ENCODE results near the gene SEMA3G. TPM values are rescaled to one million over a fixed set of nuclear protein-coding genes. Genes with fewer than 3 reads are reported as not detected.
A peak's percentile ranks its signal among the peaks of the same experiment; 100 is the strongest.

SEMA3G gene
- total and polyA plus RNA-seq, 2 donors from 2014 or later = 25.7 to 28.2 TPM

DNA sequence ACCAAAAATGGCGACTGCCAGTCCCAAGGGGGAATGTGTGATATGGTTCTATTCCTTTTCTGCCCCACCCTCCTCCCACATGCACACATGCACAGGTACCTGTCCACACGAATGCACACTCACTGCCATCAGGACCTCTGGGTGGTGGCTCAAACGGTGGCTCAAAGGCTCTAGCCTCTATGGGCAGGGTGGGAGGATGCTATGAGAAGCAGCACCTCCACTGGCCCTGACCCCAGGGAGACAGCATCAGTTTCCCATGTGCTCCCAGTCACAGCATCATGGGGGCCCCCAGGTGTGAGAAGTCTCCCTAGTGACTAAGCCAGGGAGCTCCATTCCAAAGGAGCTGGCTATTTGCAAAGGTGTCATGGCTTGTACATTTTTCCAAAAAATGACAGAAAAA lies 15.9 kb downstream of the SEMA3G start:
- Histone ChIP-seq H3K36me3 (ENCODE audit: control insufficient read depth in 2 of 3, insufficient read depth in 3 of 3, low read length in 3 of 3) (no peaks in the 10 kb centered on the region), H3K9me3 (ENCODE audit: control insufficient read depth in 2 of 3, insufficient read depth in 1 of 3, low read length in 3 of 3) (no peaks in the 10 kb centered on the region), H3K4me3 (ENCODE audit: low read length in 3 of 3) (peak overlapping the region in 1 of 3 donors; percentile 1), H3K9ac (ENCODE audit: low read length in 3 of 3) (no peak overlapping the region), H3K27me3 (ENCODE audit: control insufficient read depth, insufficient read depth, low read length) (no peaks in the 10 kb centered on the region), H3K4me1 (ENCODE audit: control insufficient read depth in 2 of 3, insufficient read depth in 2 of 3, low read depth in 1 of 3, low read length in 3 of 3) (peaks cover 0 to 15% (median 12%) of the 10 kb centered on the region in 3 donors), H3K27ac (ENCODE audit: low read depth in 2 of 2, low read length in 2 of 2) (peak overlapping the region in 1 of 2 donors; percentile 73)
- intact Hi-C loops (cut with DNase I) = no loop called here
- DNase-seq (peak in 2 of 5 donors; percentile 46 to 49), FAIRE-seq (no peak)
- no peak for TF ChIP-seq CTCF (IDR thresholded peaks at IDR 0.05; ENCODE audit: borderline replicate concordance, extremely low read depth, insufficient read depth)

GRCh38 chr3:52428151-52429005 lies 16.5 kb downstream of the SEMA3G start:
- Histone ChIP-seq H3K9me3 (ENCODE audit: control insufficient read depth in 2 of 3, insufficient read depth in 1 of 3, low read length in 3 of 3) (no peaks in the 10 kb centered on the region), H3K4me3 (ENCODE audit: low read length in 3 of 3) (peak overlapping the region in 1 of 3 donors; percentile 1), H3K36me3 (ENCODE audit: control insufficient read depth in 2 of 3, insufficient read depth in 3 of 3, low read length in 3 of 3) (no peaks in the 10 kb centered on the region), H3K4me1 (ENCODE audit: control insufficient read depth in 2 of 3, insufficient read depth in 2 of 3, low read depth in 1 of 3, low read length in 3 of 3) (peaks cover 0 to 15% (median 9%) of the 10 kb centered on the region in 3 donors), H3K27ac (ENCODE audit: low read depth in 2 of 2, low read length in 2 of 2) (no peak overlapping the region), H3K9ac (ENCODE audit: low read length in 3 of 3) (no peak overlapping the region), H3K27me3 (ENCODE audit: control insufficient read depth, insufficient read depth, low read length) (no peaks in the 10 kb centered on the region)
- peak; percentile 73 for TF ChIP-seq CTCF (IDR thresholded peaks at IDR 0.05; ENCODE audit: borderline replicate concordance, extremely low read depth, insufficient read depth)
- DNase-seq = peak; percentile 37 to 89 (median 56)
- intact Hi-C loops (cut with DNase I) = no loop called here
- FAIRE-seq = peak; percentile 90

GRCh38 chr3:52423173-52423572 lies 21.7 kb downstream of the SEMA3G start:
- no peaks in the 10 kb centered on the region for H3K9me3 ChIP-seq (ENCODE audit: control insufficient read depth in 2 of 3, insufficient read depth in 1 of 3, low read length in 3 of 3)
- TF ChIP-seq CTCF (IDR thresholded peaks at IDR 0.05; ENCODE audit: borderline replicate concordance, extremely low read depth, insufficient read depth) = no peak
- H3K27ac ChIP-seq (ENCODE audit: low read depth in 2 of 2, low read length in 2 of 2) = no peak overlapping the region
- no peaks in the 10 kb centered on the region for H3K27me3 ChIP-seq (ENCODE audit: control insufficient read depth, insufficient read depth, low read length)
- no peaks in the 10 kb centered on the region for H3K4me1 ChIP-seq (ENCODE audit: control insufficient read depth in 2 of 3, insufficient read depth in 2 of 3, low read depth in 1 of 3, low read length in 3 of 3)
- H3K9ac ChIP-seq (ENCODE audit: low read length in 3 of 3) = no peak overlapping the region
- H3K36me3 ChIP-seq (ENCODE audit: control insufficient read depth in 2 of 3, insufficient read depth in 3 of 3, low read length in 3 of 3) = peaks cover 0 to 3% (median 0%) of the 10 kb centered on the region in 3 donors
- no peak for FAIRE-seq
- no peak overlapping the region for H3K4me3 ChIP-seq (ENCODE audit: low read length in 3 of 3)
- no peak for DNase-seq
- intact Hi-C loops (cut with DNase I) = no loop called here

All from kidney (tissue), 14 donors.